HepG2 (cell line): ENCODE measurements around the gene ZNF883. TPM values are rescaled to one million over a fixed set of nuclear protein-coding genes. Genes with fewer than 3 reads are reported as not detected.

ENCODE experiments used
- FOXA1 ChIP-seq, 2 experiments: fragments of 450-650 bp in 1 of 2; sonication (generic) in 1 of 2; formaldehyde crosslinking in 1 of 2; IDR thresholded peaks; 2 replicates each; pipeline versions ENCODE4 v1.4.0 to v1.6.1; 2016 to 2020; ENCODE audit warnings: missing genetic modification reagents in 1 of 2
- GATAD1 ChIP-seq: IDR thresholded peaks from 2 replicates; pipeline ENCODE4 v1.6.1; 2016; ENCODE audit warnings: missing genetic modification reagents, missing compliant biosample characterization
- GPN1 ChIP-seq: sonication (generic); formaldehyde crosslinking; IDR thresholded peaks from 2 replicates; pipeline ENCODE4 v1.5.1; 2020; ENCODE audit warnings: missing genetic modification reagents, borderline replicate concordance
- ZFP36L1 ChIP-seq: sonication (generic); formaldehyde crosslinking; IDR thresholded peaks from 2 replicates; pipeline ENCODE4 v1.8.0; 2022; ENCODE audit warnings: mild to moderate bottlenecking, missing genetic modification reagents, moderate library complexity
- ZFY ChIP-seq: sonication (generic); formaldehyde crosslinking; IDR thresholded peaks from 2 replicates; pipeline ENCODE4 v1.4.0; 2020; ENCODE audit warnings: missing genetic modification reagents
- ZNF225 ChIP-seq: sonication (generic); formaldehyde crosslinking; IDR thresholded peaks from 2 replicates; pipeline ENCODE4 v1.4.0; 2020; ENCODE audit warnings: mild to moderate bottlenecking, missing genetic modification reagents
- ZNF33A ChIP-seq: sonication (generic); formaldehyde crosslinking; IDR thresholded peaks from 2 replicates; pipeline ENCODE4 v1.5.1; 2020; ENCODE audit warnings: missing genetic modification reagents, mild to moderate bottlenecking, moderate library complexity, borderline replicate concordance
- ZNF432 ChIP-seq: sonication (generic); formaldehyde crosslinking; IDR thresholded peaks from 2 replicates; pipeline ENCODE4 v1.5.0; 2020; ENCODE audit warnings: missing genetic modification reagents, mild to moderate bottlenecking, borderline replicate concordance
- ZNF484 ChIP-seq: sonication (generic); formaldehyde crosslinking; IDR thresholded peaks from 2 replicates; pipeline ENCODE4 v1.5.1; 2020; ENCODE audit warnings: mild to moderate bottlenecking, low read depth, missing genetic modification reagents, borderline replicate concordance
- ZNF501 ChIP-seq: sonication (generic); formaldehyde crosslinking; IDR thresholded peaks from 2 replicates; pipeline ENCODE4 v1.5.1; 2020; ENCODE audit warnings: mild to moderate bottlenecking, moderate library complexity, missing genetic modification reagents
- ZNF547 ChIP-seq: sonication (generic); formaldehyde crosslinking; IDR thresholded peaks from 2 replicates; pipeline ENCODE4 v1.5.1; 2020; ENCODE audit warnings: mild to moderate bottlenecking, missing genetic modification reagents
- polyA plus RNA-seq, 8 experiments: library from polyadenylated mRNA; depleted of rRNA in 3 of 8; stranded (reverse) in 7 of 8; unstranded in 1 of 8; fragments of >200 nt; fragmentation: Illumina TruSeq in 4 of 8; extraction: Trizol in 4 of 8; gene quantifications; 2 replicates each; pipeline versions ENCODE4 v1.2.1 to v1.2.3, GENCODE V29; 2011 to 2016; ENCODE audit warnings: low read depth in 4 of 8, missing spikeins in 1 of 8, mixed read lengths in 1 of 8; ENCODE audit not compliant: insufficient read depth in 1 of 8
- total RNA-seq, 5 experiments: library from RNA; depleted of rRNA; stranded (reverse); fragments of >200 nt; fragmentation: Illumina TruSeq; extraction: Trizol; gene quantifications; 2 replicates each; pipeline ENCODE4 v1.2.3, GENCODE V29; 2016; ENCODE audit warnings: low read depth in 1 of 5
- TF ChIP-seq, protein P1 (sequence below): IDR thresholded peaks from 2 replicates; pipeline ENCODE4 v1.6.1; 2018; ENCODE audit warnings: missing genetic modification reagents
- TF ChIP-seq, protein P2 (sequence below): sonication (generic); formaldehyde crosslinking; IDR thresholded peaks from 2 replicates; pipeline ENCODE4 v1.4.0; 2020; ENCODE audit warnings: mild to moderate bottlenecking, missing genetic modification reagents, borderline replicate concordance
- TF ChIP-seq, protein P3 (sequence below): sonication (generic); formaldehyde crosslinking; IDR thresholded peaks from 2 replicates; pipeline ENCODE4 v1.4.0; 2020; ENCODE audit warnings: mild to moderate bottlenecking, missing genetic modification reagents
- TF ChIP-seq, protein P4 (sequence below): sonication (generic); formaldehyde crosslinking; IDR thresholded peaks from 2 replicates; pipeline ENCODE4 v1.5.0; 2020; ENCODE audit warnings: mild to moderate bottlenecking, missing genetic modification reagents, borderline replicate concordance

The ZNF883 gene
- total and polyA plus RNA-seq, 2 of the 13 experiments (the other 11 are each of a cell fraction or from before 2014, with no cell fraction given): 5.3 to 10.0 TPM

DNA sequence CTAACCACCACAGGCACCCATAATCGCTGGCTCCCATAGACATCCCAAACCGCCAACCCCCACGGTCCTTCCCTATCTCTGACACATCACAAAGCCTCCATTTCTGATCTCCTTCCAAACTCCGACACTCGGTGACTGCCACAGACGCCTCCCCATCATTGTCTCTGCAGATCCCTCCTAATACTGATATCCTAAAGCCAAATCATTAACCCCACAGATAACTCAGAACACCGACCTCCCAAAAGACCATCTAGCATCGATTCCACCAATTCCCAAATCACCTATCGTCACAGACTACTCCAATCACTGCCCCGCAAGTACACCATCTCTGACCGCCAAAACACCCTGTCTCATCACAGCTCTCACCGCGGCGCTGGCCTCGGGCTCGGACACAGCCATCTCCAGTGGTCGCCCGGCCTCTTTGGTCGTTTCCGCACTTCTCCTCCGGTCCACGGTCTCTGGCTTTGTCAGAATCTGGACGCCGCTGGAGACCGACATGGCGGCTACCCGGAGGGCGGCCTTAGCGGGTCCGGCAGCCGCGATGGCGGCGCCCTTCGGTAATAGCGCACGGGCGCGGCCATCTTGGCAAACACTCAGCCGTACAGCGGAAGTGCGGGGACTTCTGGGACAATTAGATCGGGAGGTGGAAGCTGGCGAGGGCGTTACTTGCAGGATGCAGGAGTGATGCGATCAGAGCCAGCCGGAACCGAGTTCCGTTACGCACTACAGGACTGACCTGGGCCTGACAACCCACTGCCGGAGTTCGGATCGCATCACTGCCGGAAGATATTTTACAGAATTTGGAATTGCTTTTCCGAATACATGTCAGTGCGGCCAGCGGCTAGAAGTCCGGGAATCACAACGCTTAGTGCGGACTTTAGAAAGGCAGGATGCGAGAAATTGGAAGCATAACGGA lies 44.5 kb upstream of the ZNF883 start, which contains the start of gene ZFP37 (continued):
- TF ChIP-seq ZNF33A (peak; percentile 41; the same call in 1 of the 2 replicates), ZNF547 (CRISPR knock-in tag) (peak; percentile 92), ZFP36L1 (CRISPR knock-in tag) (no peak; the same call in 1 of the 2 replicates), ZNF432 (no peak), ZNF484 (CRISPR knock-in tag) (no peak), ZNF501 (peak; percentile 97), ZFY (CRISPR knock-in tag) (peak; percentile 82), GATAD1 (CRISPR knock-in tag) (peak; percentile 78; the same call in 1 of the 2 replicates), FOXA1 (IDR thresholded peaks at IDR 0.05) (no peak), FOXA1 (CRISPR knock-in tag; IDR thresholded peaks at IDR 0.05) (no peak), GPN1 (CRISPR knock-in tag) (no peak), ZNF225 (CRISPR knock-in tag) (0 out of 2 replicates have a peak, but pooled peaks have one; percentile 55)
- TF ChIP-seq, protein P1, sequence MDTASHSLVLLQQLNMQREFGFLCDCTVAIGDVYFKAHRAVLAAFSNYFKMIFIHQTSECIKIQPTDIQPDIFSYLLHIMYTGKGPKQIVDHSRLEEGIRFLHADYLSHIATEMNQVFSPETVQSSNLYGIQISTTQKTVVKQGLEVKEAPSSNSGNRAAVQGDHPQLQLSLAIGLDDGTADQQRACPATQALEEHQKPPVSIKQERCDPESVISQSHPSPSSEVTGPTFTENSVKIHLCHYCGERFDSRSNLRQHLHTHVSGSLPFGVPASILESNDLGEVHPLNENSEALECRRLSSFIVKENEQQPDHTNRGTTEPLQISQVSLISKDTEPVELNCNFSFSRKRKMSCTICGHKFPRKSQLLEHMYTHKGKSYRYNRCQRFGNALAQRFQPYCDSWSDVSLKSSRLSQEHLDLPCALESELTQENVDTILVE: peak; percentile 63; the same call in 1 of the 2 replicates
- TF ChIP-seq, protein P2, sequence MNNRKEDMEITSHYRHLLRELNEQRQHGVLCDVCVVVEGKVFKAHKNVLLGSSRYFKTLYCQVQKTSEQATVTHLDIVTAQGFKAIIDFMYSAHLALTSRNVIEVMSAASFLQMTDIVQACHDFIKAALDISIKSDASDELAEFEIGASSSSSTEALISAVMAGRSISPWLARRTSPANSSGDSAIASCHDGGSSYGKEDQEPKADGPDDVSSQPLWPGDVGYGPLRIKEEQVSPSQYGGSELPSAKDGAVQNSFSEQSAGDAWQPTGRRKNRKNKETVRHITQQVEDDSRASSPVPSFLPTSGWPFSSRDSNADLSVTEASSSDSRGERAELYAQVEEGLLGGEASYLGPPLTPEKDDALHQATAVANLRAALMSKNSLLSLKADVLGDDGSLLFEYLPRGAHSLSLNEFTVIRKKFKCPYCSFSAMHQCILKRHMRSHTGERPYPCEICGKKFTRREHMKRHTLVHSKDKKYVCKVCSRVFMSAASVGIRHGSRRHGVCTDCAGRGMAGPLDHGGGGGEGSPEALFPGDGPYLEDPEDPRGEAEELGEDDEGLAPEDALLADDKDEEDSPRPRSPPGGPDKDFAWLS (CRISPR knock-in tag): 0 out of 2 replicates have a peak, but pooled peaks have one; percentile 53
- TF ChIP-seq, protein P3, sequence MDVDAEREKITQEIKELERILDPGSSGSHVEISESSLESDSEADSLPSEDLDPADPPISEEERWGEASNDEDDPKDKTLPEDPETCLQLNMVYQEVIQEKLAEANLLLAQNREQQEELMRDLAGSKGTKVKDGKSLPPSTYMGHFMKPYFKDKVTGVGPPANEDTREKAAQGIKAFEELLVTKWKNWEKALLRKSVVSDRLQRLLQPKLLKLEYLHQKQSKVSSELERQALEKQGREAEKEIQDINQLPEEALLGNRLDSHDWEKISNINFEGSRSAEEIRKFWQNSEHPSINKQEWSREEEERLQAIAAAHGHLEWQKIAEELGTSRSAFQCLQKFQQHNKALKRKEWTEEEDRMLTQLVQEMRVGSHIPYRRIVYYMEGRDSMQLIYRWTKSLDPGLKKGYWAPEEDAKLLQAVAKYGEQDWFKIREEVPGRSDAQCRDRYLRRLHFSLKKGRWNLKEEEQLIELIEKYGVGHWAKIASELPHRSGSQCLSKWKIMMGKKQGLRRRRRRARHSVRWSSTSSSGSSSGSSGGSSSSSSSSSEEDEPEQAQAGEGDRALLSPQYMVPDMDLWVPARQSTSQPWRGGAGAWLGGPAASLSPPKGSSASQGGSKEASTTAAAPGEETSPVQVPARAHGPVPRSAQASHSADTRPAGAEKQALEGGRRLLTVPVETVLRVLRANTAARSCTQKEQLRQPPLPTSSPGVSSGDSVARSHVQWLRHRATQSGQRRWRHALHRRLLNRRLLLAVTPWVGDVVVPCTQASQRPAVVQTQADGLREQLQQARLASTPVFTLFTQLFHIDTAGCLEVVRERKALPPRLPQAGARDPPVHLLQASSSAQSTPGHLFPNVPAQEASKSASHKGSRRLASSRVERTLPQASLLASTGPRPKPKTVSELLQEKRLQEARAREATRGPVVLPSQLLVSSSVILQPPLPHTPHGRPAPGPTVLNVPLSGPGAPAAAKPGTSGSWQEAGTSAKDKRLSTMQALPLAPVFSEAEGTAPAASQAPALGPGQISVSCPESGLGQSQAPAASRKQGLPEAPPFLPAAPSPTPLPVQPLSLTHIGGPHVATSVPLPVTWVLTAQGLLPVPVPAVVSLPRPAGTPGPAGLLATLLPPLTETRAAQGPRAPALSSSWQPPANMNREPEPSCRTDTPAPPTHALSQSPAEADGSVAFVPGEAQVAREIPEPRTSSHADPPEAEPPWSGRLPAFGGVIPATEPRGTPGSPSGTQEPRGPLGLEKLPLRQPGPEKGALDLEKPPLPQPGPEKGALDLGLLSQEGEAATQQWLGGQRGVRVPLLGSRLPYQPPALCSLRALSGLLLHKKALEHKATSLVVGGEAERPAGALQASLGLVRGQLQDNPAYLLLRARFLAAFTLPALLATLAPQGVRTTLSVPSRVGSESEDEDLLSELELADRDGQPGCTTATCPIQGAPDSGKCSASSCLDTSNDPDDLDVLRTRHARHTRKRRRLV (CRISPR knock-in tag): no peak
- TF ChIP-seq, protein P4, sequence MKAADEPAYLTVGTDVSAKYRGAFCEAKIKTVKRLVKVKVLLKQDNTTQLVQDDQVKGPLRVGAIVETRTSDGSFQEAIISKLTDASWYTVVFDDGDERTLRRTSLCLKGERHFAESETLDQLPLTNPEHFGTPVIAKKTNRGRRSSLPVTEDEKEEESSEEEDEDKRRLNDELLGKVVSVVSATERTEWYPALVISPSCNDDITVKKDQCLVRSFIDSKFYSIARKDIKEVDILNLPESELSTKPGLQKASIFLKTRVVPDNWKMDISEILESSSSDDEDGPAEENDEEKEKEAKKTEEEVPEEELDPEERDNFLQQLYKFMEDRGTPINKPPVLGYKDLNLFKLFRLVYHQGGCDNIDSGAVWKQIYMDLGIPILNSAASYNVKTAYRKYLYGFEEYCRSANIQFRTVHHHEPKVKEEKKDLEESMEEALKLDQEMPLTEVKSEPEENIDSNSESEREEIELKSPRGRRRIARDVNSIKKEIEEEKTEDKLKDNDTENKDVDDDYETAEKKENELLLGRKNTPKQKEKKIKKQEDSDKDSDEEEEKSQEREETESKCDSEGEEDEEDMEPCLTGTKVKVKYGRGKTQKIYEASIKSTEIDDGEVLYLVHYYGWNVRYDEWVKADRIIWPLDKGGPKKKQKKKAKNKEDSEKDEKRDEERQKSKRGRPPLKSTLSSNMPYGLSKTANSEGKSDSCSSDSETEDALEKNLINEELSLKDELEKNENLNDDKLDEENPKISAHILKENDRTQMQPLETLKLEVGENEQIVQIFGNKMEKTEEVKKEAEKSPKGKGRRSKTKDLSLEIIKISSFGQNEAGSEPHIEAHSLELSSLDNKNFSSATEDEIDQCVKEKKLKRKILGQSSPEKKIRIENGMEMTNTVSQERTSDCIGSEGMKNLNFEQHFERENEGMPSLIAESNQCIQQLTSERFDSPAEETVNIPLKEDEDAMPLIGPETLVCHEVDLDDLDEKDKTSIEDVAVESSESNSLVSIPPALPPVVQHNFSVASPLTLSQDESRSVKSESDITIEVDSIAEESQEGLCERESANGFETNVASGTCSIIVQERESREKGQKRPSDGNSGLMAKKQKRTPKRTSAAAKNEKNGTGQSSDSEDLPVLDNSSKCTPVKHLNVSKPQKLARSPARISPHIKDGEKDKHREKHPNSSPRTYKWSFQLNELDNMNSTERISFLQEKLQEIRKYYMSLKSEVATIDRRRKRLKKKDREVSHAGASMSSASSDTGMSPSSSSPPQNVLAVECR (CRISPR knock-in tag): peak; percentile 82; the same call in 1 of the 2 replicates
